ENCODE data around the gene WRAP73.
A peak's percentile ranks its signal among the peaks of the same experiment; 100 is the strongest.

Gene WRAP73

GRCh38 chr1:3664700-3665375 is 14.9 kb upstream of the WRAP73 start:
- DNase-seq = no peak

DNA sequence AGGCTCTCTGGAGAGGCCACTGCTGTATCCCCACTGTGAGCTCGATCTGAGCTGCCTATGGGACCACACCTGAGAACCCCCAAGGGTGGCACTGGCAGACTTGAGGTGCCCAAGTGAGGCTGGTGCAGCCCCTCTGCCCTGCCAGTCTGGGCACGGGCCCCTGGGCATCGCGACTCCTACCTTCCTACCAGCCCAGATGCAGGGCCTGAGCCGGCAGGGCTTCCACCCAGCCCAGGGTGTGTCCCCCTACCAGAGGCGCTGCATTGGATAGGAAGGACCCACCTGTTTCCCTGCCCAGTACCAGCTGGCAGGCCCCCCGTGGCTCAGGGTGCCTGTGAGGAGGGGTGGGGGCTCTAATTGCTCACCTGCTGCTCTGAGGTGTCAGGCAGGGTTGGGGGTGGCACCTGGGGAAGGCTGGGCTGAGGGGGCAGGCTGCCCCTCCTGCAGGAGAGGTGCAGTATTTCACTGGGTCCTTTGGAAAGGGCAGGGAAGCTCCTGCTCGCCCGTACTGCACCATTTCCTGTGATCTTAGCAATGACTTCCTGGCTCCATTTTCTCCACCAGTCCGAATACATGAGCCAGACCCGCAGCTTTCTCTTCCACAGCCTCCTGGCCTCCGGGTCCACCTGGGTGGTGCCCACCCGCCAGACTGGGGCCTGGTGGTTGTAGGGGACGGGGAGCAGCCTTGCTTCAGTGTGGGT is 14.2 kb upstream of the WRAP73 start:
- no peak for DNase-seq

- no peak for DNase-seq
These were observed 12.3 kb upstream of the WRAP73 start for GRCh38 chr1:3662080-3662671.

DNA sequence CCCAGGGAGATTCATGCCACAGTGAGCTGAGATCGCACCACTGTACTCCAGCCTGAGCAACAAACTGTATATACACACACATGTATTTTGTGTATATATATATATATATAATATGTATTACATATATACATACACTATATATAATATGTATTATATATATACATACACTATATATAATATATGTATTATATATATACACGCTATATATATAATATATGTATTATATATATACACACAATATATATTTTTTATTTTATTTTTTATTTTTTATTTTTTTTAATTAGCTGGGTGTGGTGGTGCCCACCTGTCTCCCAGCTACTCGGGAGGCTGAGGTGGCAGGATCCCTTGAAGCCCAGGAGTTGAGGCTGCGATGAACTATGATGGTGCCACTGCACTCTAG is 11.7 kb upstream of the WRAP73 start:
- no peak for DNase-seq

GRCh38 chr1:3660704-3661103 is 10.8 kb upstream of the WRAP73 start:
- DNase-seq = no peak

GRCh38 chr1:3659093-3659492 is 9.2 kb upstream of the WRAP73 start:
- no peak for DNase-seq

- DNase-seq = no peak
These were observed 8.3 kb upstream of the WRAP73 start for GRCh38 chr1:3658231-3658615.

DNA sequence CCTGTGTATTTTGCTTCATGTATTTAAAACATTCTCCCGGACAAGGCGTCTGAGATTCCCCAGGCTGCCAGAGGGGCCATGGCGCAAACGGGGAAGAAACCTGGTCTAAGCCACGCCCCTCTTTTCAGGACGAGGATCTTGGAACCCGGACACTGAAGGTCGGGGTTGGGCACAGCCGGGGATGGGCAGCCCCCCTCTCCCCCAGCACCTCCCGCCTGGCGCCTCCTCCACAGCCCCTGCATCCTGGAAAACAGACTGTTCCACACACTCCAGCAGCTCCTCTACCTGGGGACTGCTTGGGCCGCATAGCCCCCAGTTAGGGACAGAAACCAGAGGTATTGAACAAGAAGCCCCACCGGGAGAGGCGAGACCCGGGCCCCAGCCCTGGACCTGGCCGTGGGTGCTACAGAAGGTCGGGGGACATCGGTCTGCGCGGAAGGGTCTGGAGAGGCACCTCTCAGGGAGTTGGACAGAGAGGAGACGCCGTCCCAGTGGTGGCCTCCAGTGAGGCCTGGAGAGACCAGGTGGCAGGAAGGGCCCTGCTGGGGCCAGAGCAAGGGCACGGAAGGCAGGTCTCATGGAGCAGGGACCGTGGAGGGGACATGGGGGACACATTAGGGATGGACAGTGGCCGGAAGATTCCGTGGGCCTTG is 7.8 kb upstream of the WRAP73 start:
- no peak for DNase-seq

DNA sequence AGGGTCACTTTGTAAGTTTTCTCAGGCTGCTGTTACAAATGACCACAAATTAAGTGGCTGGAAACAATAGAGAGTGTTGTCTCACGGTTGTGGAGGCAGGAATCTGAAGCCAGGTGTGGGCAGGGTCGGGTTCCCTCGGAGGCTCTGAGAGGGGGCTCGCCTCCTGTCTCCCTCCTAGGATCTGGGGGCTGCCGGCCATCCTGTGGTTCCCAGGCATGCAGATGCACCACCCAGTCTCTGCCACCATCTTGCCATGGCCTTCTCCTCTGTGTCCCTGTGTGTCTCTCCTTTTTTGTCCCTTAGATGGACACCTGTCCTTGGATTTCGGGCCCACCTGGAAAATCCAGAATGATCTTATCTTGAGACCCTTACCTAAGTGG is 7.2 kb upstream of the WRAP73 start:
- DNase-seq = no peak

GRCh38 chr1:3656450-3657095 is 6.7 kb upstream of the WRAP73 start:
- DNase-seq = no peak

DNA sequence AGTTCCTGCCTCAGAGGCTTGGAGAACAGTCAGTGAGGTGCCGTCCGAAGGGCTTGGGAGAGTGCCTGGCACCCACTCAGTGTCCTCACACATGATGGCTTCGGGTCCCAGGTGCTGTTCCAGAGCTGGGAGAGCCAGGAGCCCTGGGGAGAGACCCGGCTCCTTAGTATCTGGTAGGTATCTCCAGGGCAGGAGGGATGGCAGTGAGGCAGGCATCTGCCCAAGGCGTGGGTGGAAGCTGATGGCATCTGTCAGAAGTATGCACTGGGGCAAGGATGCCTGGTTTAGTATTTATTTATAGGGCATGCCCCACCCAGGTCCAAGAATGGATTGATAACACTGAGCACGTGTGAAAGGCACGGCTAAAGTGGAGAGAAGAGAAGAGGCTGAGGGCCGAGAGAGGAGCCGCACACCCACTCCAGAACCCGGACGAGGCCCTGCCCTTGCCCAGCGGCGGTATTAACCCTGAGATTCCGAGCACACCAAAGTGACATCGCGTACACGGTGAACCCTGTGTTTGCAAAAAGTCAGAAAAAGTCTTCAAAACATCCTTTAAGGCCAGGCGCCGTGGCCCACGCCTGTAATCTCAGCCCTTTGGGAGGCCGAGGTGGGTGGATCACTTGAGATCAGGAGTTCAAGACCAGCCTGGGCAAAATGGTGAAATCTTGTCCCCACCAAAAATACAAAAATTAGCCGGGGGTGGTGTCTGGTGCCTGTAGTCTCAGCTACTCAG is 4.8 kb upstream of the WRAP73 start:
- no peak for DNase-seq

DNA sequence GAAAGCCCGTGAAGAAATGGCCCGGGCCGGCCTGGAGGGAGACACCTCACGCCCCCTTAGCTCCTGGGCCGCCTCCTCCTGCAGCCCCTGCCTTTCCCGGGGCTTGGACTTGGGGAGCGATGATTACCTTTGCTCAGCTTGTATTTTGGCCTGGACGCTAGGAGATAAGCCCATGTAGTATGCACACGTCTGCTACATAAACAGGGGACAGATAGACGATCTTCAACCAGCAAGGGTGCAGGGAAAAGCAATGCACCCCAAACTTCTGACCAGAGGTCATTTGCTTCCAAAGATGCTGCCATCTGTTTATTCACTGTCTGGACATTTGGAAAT is 3.3 kb upstream of the WRAP73 start:
- DNase-seq = no peak

GRCh38 chr1:3652548-3653285 is 2.8 kb upstream of the WRAP73 start:
- peak; percentile 69 for DNase-seq

GRCh38 chr1:3651930-3652547 is 2.1 kb upstream of the WRAP73 start, which contains the start of gene TP73:
Gene TP73, plus strand, starts transcription at chr1:3652516. Its CDS starts 29,850 bp downstream, at chr1:3682366.
- peak; percentile 56 for DNase-seq

GRCh38 chr1:3651026-3651929 is 1.4 kb upstream of the WRAP73 start:
- DNase-seq = no peak

- DNase-seq = no peak
These were observed 534 bp upstream of the WRAP73 start for GRCh38 chr1:3650248-3651025.

GRCh38 chr1:3646596-3646995 is 3.3 kb downstream of the WRAP73 start:
- no peak for DNase-seq

GRCh38 chr1:3645666-3646355 is 4.1 kb downstream of the WRAP73 start:
- no peak for DNase-seq

DNA sequence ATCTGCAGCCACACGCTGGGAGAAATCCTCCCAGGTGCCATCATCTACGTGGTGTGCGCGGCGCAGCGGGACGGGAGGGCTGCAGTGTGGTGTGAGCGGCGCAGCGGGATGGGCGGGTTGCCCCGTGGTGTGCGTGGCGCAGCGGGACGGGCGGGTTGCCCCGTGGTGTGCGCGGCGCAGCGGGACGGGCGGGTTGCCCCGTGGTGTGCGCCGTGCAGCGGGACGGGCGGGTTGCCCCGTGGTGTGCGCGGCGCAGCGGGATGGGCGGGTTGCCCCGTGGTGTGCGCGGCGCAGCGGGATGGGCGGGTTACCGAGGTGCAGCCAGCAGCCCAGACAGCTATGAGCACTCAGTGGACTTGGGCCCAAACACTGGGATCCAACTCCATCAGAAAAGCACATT is 4.7 kb downstream of the WRAP73 start:
- DNase-seq = no peak

All from 8988T (cell line).